GM18951 (cell line): ENCODE data around the gene RFC4.

ENCODE experiments used
- POLR2A ChIP-seq: IDR thresholded peaks from 4 replicates; pipeline ENCODE4 v1.6.1; 2011; ENCODE audit warnings: mild to moderate bottlenecking; ENCODE audit not compliant: insufficient read length, insufficient read depth; ENCODE audit errors: extremely low read depth
- in situ Hi-C: fragments of 300-500 bp; cut with MboI; formaldehyde crosslinking; loops from one replicate; pipeline ENCODE4 v1.12.0; 2022; ENCODE audit warnings: low sequenced_read_pairs, mixed read lengths, inconsistent platforms; ENCODE audit not compliant: unreplicated experiment

RFC4 gene

DNA sequence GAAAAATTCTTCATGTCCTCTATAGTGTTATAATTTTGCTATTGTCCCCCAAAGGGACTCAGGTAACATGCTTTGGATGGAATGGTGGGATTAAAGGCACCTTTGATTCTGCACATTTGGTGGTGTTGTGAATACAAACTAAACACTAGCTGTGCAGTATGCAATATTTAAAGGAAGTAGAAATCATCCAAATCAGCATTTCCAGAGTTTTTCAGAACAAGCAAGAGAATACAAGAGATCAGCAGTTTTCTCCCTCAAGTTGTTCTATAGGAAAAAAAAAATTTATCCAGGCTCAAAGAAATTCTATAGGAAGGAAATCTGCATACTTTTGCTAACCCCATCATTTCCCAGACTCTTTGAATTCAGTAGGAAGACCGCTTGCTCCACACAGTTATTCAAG lies 26.0 kb upstream of the RFC4 start:
- no peak for TF ChIP-seq POLR2A
- in situ Hi-C loops: no loop called here

DNA sequence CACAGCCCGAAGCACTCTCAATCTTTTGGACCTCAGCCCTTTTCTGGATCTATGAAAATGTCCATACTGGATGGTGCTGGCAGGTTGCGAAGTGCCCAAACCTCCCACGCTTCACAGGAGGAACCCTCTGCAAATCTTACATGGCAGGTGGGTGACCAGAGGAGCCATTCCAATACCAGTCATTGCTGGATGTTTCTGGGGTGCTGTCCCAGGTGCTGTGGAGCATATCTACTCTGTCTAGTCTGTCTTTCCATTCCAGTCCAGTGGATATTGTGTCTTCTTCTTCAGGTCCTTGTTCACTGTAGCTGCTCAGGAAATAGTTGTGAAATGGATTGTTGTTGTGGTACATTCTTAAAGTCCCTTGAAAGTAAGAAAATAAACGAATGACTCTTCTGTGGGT lies 25.5 kb upstream of the RFC4 start:
- in situ Hi-C loops: no loop called here
- no peak for TF ChIP-seq POLR2A

DNA sequence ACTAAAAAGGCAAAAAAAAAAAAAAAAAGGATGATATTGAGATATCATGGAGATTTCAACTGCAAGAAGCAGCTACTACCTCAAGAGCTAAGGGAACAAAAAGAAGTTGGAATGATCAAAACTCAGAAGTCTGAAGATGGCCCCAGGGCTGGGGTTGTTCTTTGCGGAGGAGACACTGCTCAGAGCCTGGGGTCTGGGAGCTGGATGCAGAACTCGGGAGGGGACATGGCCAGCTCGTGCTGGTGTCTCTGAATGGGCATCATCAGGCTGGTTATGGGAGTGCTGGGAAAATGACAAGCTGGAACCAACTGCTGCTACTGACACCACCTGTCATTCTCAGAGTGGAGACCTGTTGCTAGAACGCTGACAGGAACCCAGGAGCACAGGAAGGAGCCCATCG lies 22.1 kb upstream of the RFC4 start:
- no peak for TF ChIP-seq POLR2A
- in situ Hi-C loops: no loop called here

DNA sequence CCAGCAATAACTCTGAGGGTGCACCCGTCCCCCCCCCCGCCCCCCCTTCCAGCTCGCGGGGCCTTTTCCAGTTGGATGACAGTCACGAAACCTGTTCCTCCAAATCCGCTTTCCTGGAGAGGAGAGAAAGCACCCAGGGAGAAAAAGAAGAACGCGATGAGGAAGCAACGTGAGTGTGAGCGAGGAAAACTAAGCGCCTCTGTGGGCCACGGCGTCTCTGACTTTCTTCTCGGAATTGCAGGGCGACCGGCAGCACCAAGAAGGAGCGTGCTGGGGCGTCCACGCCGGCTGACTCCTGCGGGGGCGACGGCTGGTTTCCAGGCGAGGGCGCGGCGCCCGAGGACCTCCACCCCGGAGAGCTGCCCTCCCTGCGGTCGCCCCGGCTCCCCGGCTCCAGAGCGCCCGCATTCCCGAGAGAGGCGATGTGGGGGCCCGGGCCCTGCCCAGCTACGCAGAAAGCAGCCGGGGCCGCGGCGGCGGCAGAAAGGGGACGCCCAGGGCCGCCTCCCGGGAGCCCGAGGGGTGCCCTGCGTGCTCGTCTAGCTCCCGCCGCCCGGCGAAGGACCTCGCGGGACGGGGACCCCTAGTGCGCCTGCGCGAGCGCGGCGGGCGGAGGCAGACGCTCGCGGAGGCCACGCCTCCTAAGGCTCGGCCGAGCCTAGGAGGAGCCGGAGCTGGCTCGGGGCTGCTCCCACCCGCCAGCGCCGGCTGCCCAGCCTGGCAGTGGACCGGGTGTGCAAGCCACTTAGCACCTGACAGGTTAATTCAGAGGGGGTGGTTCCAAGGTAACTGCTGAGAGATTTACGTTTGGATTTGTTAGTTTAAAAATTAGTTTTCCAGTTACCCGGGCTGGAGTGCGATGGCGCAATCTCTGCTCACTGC lies 20.9 kb upstream of the RFC4 start:
- in situ Hi-C loops: no loop called here
- TF ChIP-seq POLR2A: peak; percentile 31

DNA sequence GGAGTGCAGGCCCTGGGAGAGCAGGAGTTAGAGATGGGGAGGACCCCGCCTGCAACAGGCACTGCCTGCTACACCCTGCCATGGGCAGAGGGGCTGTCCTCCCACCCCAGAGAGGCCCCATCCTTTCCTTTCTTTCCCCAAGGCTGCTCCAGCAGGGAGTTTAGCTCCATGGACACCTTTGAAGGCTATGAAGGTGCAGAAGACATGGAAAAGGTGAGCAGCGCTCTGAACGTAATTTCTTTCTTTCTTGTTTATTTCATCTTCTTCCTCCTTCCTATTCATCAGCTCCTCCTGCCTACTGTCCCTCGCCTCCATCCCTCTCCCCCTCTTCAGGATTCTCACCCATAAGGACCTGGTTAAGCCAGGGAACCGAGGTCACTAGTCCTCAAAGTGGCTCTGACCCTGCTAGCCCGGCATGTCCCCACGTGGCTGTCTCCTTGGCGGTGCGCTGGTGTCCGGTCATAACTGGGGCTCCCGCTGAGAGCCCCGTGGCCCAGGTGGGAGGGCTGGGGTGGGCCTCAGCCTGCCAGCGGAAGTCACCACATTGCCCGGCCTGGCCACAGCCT lies 20.2 kb upstream of the RFC4 start:
- in situ Hi-C loops: no loop called here
- no peak for TF ChIP-seq POLR2A

DNA sequence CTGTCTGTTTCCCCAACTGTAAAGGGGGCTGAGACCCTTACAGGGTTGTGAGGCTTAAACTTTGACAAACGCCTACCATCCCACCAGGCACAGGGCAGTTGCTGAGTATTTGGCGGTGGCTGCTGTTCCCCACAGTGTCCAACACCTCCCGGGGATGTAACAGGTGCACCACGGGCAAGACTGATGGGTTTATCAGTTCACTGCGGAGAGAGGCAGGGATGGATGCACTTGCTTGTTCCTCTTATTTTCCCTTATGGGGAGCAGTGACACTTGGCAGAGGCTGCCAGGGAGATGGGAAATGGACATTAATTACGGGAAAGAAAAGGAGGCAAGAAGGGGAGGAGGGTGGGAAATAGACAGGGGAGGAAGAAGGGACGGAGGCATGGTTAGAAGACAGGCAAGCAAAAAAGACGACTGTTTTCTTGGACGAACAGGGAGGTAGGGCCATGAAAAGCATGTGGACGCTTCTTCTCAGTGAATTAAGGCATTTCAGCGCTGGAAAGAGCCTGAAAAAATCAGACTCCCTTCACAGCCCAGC lies 19.7 kb upstream of the RFC4 start:
- no peak for TF ChIP-seq POLR2A
- in situ Hi-C loops: no loop called here

DNA sequence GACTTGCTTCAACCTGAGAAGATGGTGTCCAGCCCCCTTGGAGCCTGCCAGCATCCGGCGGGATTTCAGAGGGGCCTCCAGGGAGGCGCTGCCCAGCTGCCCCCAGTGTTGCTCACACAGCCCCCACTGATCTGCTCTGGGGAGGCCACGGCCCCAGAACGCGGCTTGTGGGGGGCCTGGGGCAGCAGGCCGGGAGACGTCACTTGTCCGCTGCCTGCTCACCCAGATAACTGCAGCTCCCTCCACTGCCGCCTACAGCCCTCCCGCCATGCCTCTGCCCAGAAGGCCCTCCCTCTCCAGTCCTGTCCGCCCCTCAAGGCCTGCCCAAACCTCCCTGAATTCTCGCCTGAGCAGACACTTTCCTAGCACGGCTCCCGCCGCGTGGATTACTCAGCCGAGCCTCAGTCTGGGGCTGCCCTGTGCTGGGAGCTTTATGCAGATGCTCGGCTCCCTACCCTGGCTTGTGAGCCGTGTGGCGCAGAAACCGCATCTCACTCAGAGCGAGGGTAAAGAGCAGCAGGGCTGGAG lies 19.1 kb upstream of the RFC4 start:
- TF ChIP-seq POLR2A: no peak
- in situ Hi-C loops: no loop called here

DNA sequence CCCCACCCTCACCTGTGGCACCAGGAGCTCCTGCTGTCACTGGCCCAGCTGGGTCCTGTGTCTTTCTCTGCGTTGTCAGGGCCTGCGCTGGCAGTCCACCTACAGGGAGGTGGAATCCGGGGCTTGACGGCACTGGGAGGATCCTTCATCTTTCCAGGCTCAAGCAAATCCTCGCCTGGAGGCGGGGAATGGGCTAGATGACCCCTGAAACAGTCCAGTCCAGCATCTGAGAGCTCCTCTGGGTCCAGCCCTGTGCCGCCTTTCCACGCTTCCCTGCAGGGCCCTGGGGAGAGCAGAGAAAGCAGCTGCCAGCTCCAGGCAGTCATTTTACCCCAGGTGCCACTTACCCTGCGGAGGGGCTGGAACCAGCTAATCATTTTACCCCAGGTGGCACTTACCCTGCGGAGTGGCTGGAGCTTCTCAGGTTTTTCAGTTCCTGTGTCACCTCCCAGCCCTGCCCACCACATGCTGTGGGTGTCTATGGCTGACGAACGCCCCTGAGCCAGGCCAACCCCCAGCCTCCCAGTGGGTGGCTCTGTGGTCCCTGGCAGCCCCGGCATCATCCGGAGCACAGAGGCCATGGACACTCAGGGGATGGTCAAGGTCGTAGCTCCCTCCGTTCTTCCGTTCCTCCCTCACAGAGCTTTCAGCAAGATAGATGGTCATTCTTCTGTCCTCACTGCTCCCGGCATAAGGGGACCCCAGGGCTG lies 18.3 kb upstream of the RFC4 start:
- TF ChIP-seq POLR2A: no peak
- in situ Hi-C loops: loop anchor here (25.0 kb wide), 1 partner anchor 212 kb away; the partner anchor contains the start of gene AHSG

DNA sequence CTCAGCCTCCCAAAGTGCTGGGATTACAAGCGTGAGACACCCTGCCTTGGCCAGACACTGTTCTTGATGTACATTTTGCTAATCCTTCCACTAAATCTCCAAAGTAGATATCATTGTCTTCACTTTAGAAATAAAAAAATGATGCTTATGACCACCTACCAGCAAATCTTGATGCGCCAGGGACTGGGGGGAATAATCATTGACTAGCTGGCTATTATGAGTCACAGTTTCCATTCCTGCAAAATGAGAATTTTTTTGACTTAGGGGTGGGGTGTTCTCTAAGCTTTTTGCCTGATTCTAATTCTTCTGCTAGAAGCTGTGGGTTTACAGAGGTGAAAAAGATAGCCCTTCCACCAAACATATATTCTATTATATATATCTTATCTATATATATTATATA lies 17.1 kb upstream of the RFC4 start:
- TF ChIP-seq POLR2A: no peak
- in situ Hi-C loops: loop anchor here (25.0 kb wide), 1 partner anchor 211 kb away; the partner anchor contains the start of gene AHSG

DNA sequence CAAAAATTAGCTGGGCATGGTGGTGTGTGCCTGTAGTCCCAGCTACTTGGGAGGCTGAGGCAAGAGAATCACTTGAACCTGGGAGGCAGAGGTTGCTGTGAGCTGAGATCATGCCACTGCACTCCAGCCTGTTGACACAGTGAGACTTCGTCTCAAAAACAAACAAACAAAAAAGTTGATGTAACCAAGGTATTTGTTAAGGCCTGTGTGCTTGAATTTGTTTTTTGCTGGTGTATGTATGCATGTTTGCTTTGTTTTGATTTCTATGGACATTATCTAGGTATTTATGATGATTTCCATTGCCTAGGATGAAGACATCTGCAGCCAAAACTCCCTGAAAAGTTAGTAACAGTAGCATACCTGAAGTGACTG lies 16.1 kb upstream of the RFC4 start:
- in situ Hi-C loops: loop anchor here (25.0 kb wide), 1 partner anchor 210 kb away; the partner anchor contains the start of gene AHSG

DNA sequence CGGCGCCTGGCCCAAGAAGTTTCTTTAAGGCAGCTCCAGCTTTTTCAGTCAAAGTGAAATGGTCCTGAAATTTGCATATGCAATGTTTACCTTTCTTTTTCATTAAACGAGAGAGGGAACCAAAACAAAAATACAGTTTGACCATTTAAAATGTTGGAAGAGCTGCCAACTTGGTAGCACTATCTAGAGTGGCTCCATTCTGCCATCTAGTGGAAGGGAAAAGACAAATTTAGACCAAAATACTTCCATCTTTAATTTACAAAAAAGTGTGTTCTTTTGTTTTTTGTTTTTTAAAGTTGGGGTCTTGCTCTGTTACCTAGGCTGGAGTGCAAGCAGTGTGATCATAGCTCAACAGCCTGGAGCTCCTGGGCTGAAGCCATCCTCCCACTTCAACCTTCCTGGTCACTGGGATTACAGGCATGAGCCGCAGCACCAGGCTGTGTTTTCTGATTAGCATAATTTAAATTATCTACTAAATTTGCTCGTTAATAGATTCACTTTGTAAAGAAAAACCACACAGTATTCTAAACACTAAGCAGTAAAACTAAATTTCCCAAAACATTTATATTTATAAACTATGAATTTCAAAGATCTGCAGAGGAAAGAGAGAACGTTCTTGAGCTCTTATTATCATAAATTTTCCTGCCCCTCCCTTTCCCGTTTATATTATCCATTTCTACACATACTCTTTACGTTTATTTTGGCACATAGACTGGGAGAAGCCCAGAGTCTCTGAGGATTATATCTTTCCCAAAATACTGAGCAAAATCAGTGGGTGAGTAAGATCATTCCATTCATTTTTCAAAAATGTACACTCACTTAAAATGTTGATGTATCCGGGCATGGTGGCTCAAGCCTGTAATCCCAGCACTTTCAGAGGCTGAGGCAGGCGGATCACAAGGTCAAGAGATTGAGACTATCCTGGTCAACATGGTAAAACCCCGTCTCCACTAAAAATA lies 15.4 kb upstream of the RFC4 start:
- in situ Hi-C loops: loop anchor here (25.0 kb wide), 1 partner anchor 209 kb away; the partner anchor contains the start of gene AHSG
- TF ChIP-seq POLR2A: no peak

DNA sequence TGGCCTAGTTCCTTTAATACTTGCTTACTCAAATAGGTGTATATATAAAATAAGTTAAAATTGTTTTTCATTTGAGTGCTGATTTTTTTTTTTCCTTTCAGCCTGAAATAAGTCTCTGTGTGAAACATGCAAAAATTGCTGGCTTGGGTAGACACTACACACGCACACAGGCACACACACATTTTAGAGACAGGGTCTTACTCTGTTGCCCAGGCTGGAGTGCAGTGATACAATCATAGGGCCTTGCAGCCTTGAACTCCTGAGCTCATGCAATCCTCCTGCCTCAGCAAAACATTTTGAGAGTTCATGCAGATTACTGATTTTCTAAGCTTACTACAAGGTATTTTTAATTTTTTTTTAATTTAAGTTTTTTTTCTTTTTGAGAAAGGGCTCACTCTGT lies 12.7 kb upstream of the RFC4 start:
- in situ Hi-C loops: loop anchor here (25.0 kb wide), 1 partner anchor 207 kb away; the partner anchor contains the start of gene AHSG
- TF ChIP-seq POLR2A: no peak
